HFFc6 (cell line): ENCODE data around the gene CIB4. TPM values are rescaled to one million over a fixed set of nuclear protein-coding genes. Genes with fewer than 3 reads are reported as not detected.

Source experiments
- DNase-seq: peaks from one replicate; pipeline ENCODE4 v3.0.0-alpha.2; 2018
- H3K27ac Mint-ChIP-seq: 2 replicates; pipeline ENCODE4 v1.8.0; 2020; ENCODE audit warnings: mild to moderate bottlenecking, mixed read lengths
- H3K27me3 Mint-ChIP-seq: 2 replicates; pipeline ENCODE4 v1.8.0; 2021; ENCODE audit warnings: mild to moderate bottlenecking, moderate library complexity, mixed read lengths; ENCODE audit not compliant: insufficient read depth
- H3K36me3 Mint-ChIP-seq: 2 replicates; pipeline ENCODE4 v1.8.0; 2021; ENCODE audit warnings: low read depth, mixed read lengths
- H3K4me1 Mint-ChIP-seq: 2 replicates; pipeline ENCODE4 v1.8.0; 2020; ENCODE audit warnings: low read depth, mixed read lengths
- H3K4me3 Mint-ChIP-seq: 2 replicates; pipeline ENCODE4 v1.8.0; 2020; ENCODE audit warnings: mild to moderate bottlenecking, moderate library complexity, mixed read lengths
- H3K9me3 Mint-ChIP-seq: 2 replicates; pipeline ENCODE4 v1.8.0; 2020; ENCODE audit warnings: mild to moderate bottlenecking, mixed read lengths
- total RNA-seq, 6 experiments: library from RNA; stranded (reverse); fragmentation: NEBNext Ultra II Directional; extraction: Animal tissue kit (Norgen Biotek cat#: 25700); gene quantifications; 2 replicates in 1 of 6; 3 replicates in 5 of 6; pipeline ENCODE4 v1.2.3, GENCODE V29; 2021
- TF ChIP-seq, protein P1 (sequence below): fragments of 200-600 bp; sonication (generic); IDR thresholded peaks from 2 replicates; pipeline ENCODE4 v1.5.0; 2021; ENCODE audit warnings: antibody characterized with exemption, mild to moderate bottlenecking

The CIB4 gene
- total RNA-seq, 6 experiments from 2014 or later, result not detected

DNA sequence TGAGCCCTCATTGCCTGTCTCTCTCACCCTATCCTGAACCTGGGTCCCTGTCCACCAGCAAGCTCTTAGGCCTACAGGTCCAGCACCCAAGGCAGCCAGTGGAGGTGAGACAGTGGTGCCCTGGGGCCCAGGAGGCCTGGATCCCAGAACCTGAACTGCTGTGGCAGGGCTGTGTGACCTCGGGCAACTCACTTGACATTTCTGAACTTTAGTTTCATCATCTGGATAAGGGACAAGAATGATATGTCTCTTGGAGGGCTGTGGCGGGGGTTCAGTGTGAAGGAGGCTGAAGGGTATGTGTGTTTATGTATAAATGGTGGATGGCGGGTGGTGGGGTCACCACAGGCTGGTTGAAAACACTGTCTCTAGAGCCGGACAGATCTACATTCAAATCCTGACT is 10.9 kb downstream of the CIB4 start:
- TF ChIP-seq, protein P1, sequence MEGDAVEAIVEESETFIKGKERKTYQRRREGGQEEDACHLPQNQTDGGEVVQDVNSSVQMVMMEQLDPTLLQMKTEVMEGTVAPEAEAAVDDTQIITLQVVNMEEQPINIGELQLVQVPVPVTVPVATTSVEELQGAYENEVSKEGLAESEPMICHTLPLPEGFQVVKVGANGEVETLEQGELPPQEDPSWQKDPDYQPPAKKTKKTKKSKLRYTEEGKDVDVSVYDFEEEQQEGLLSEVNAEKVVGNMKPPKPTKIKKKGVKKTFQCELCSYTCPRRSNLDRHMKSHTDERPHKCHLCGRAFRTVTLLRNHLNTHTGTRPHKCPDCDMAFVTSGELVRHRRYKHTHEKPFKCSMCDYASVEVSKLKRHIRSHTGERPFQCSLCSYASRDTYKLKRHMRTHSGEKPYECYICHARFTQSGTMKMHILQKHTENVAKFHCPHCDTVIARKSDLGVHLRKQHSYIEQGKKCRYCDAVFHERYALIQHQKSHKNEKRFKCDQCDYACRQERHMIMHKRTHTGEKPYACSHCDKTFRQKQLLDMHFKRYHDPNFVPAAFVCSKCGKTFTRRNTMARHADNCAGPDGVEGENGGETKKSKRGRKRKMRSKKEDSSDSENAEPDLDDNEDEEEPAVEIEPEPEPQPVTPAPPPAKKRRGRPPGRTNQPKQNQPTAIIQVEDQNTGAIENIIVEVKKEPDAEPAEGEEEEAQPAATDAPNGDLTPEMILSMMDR, result no peak
- H3K9me3 Mint-ChIP-seq, result no peaks in the 10 kb centered on the region; the same call in 1 of the 2 replicates
- no peaks in the 10 kb centered on the region for H3K36me3 Mint-ChIP-seq
- H3K27me3 Mint-ChIP-seq, result peaks cover 43% of the 10 kb centered on the region
- no peak for DNase-seq
- no peak overlapping the region for H3K4me3 Mint-ChIP-seq
- H3K4me1 Mint-ChIP-seq, result peaks cover 7% of the 10 kb centered on the region
- H3K27ac Mint-ChIP-seq, result no peak overlapping the region

DNA sequence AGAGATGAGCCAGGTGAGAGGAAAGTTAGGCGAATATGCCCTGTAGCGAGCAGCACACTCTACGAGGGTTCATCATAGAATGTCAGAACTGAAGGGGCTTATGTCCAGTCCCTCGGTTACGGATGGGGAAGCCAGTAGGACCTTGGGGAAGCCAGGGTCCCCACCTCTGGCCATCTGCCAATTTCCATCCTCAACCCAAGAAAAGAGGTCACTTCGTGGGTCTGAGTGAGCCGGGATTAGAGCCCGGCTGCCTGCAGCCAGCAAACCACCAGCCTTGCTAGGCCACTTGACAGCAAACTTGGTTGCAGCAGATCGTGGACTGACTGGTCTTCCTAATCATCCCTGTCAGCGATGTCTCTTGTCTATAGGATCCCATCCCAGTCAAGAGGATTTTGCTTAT is 11.4 kb downstream of the CIB4 start:
- peaks cover 43% of the 10 kb centered on the region for H3K27me3 Mint-ChIP-seq
- H3K36me3 Mint-ChIP-seq, result no peaks in the 10 kb centered on the region
- no peaks in the 10 kb centered on the region; the same call in 1 of the 2 replicates for H3K9me3 Mint-ChIP-seq

DNA sequence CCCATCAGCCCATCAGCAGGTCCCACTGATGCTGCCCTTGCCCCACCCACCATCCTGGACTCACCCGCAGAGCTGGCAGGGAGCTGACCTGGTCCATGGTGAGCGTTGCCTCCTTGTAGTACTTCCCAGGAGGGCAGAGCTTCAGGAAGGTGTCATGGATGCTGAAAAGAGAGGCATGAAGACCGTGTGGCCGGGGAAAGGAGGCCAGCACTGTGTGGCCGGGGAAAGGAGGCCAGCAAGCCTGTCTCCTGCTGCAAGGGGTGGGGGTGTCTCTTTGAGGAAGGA is 11.9 kb downstream of the CIB4 start:
- H3K4me3 Mint-ChIP-seq, result no peak overlapping the region
- H3K36me3 Mint-ChIP-seq, result no peaks in the 10 kb centered on the region
- H3K9me3 Mint-ChIP-seq, result no peaks in the 10 kb centered on the region; the same call in 1 of the 2 replicates
- H3K27me3 Mint-ChIP-seq, result peaks cover 43% of the 10 kb centered on the region
- H3K27ac Mint-ChIP-seq, result no peak overlapping the region
- TF ChIP-seq, protein P1, result no peak
- H3K4me1 Mint-ChIP-seq, result peaks cover 9% of the 10 kb centered on the region
- no peak for DNase-seq

More for the DNA sequence above, 11.4 kb downstream of the CIB4 start:
- TF ChIP-seq, protein P1, result no peak
- peaks cover 7% of the 10 kb centered on the region for H3K4me1 Mint-ChIP-seq
- DNase-seq, result no peak
- no peak overlapping the region for H3K27ac Mint-ChIP-seq
- H3K4me3 Mint-ChIP-seq, result no peak overlapping the region

DNA sequence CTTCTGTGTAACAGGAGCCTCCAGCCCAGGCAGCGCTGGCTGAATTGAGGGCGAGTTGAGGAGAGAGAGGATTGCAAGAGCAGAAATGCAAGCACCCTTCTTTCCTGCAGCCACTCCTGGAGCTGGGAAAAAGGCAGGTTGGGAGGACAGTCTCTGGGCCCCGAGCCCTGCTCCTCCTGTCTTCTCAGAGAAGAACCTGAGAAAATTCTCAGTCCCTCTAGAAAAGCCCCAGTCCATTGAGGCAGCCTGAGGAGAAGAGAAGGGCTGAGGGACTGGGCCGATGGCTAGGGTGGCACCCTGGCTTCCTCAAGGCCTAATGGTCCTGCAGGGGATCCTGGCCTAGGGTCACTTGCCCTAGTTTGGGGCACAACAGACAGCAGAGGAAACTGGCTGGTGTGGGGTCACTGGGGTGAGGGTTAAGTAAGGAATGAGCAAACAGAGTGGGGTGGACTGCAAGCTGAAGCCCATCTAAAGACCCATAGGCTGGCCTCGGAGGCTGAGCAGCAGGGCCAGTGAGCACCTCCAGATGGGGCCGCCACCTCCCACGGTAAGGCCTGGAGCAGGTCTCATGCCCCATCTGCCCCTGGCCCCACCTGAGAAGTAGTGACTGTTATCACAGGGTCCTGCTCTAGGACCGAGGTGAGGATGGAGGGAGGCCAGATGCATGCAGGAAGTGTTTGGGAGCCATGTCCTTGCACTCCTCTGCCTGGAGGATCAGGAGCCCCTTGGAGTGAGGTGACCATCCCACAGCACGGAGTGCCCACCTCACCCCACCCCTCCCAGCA is 12.4 kb downstream of the CIB4 start:
- no peak for DNase-seq
- Mint-ChIP-seq H3K27ac (no peak overlapping the region), H3K4me3 (no peak overlapping the region), H3K36me3 (no peaks in the 10 kb centered on the region), H3K4me1 (peaks cover 14% of the 10 kb centered on the region), H3K27me3 (peaks cover 41% of the 10 kb centered on the region), H3K9me3 (no peaks in the 10 kb centered on the region; the same call in 1 of the 2 replicates)
- TF ChIP-seq, protein P1, result no peak

DNA sequence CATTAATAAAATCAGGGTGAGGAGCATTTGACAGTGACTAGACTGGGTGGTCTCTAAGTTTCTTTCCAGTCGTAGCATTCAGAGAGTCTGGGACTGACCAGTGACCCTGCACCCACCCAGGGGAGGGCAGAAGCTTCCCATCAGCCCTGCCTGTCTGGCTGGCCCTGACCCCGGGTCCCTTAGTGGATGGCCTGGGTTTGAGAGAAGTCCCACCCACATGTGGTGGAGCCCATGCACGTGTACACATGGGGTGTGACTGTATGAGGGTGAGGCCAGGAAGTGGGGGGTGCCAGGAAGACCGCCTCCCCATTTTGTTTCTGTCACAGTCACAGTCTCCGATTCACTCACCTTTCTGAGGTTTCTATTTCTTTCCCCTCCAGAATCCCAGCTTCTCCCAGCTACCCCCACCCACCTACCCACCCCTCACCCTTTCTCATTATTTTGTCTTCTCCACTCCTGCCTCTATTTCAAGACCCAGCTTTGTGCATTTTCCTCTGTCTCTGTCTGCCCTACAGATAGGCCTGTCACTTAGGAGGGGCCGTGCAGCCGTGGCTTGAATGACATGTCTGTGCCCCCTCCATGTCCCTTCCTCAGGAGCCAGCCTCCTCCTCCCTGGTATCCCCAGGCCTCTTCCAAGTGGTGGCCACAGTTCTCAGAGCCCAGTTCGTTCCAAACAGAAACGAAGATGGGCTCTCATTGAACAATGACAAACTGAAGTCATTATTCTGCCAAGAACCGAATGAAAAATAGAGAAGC is 13.6 kb downstream of the CIB4 start:
- no peak for DNase-seq
- peaks cover 16% of the 10 kb centered on the region for H3K4me1 Mint-ChIP-seq
- H3K27ac Mint-ChIP-seq, result no peak overlapping the region
- H3K36me3 Mint-ChIP-seq, result no peaks in the 10 kb centered on the region
- H3K4me3 Mint-ChIP-seq, result no peak overlapping the region
- no peaks in the 10 kb centered on the region; the same call in 1 of the 2 replicates for H3K9me3 Mint-ChIP-seq
- TF ChIP-seq, protein P1, result no peak
- peaks cover 37% of the 10 kb centered on the region for H3K27me3 Mint-ChIP-seq
